Trophoblast cell (in vitro differentiated cells and primary cell): ENCODE measurements around the gene ASB7.

Source experiments
- DNase-seq, 2 donors: peaks; one replicate each; pipeline ENCODE4 v3.0.0-alpha.2; 2016
- H2AFZ ChIP-seq: 2 replicates; pipeline ENCODE4 v1.6.1; 2013; ENCODE audit warnings: low read length, moderate library complexity, mild to moderate bottlenecking; ENCODE audit not compliant: insufficient read depth, poor library complexity
- H2AK5ac ChIP-seq: 2 replicates; pipeline ENCODE4 v1.6.1; 2013; ENCODE audit warnings: mild to moderate bottlenecking, low read length
- H2BK120ac ChIP-seq: 2 replicates; pipeline ENCODE4 v1.6.1; 2013; ENCODE audit warnings: low read length, mild to moderate bottlenecking, moderate library complexity; ENCODE audit not compliant: insufficient read depth, poor library complexity
- H2BK12ac ChIP-seq: 2 replicates; pipeline ENCODE4 v1.6.1; 2013; ENCODE audit warnings: mild to moderate bottlenecking, low read length, moderate library complexity
- H2BK5ac ChIP-seq: 2 replicates; pipeline ENCODE4 v1.6.1; 2013; ENCODE audit warnings: low read length, low read depth, moderate library complexity, mild to moderate bottlenecking; ENCODE audit not compliant: poor library complexity
- H3K14ac ChIP-seq: 2 replicates; pipeline ENCODE4 v1.6.1; 2013; ENCODE audit warnings: mild to moderate bottlenecking, low read length
- H3K18ac ChIP-seq: 2 replicates; pipeline ENCODE4 v1.6.1; 2013; ENCODE audit warnings: mild to moderate bottlenecking, low read length
- H3K23ac ChIP-seq: 2 replicates; pipeline ENCODE4 v1.6.1; 2013; ENCODE audit warnings: low read length
- H3K27ac ChIP-seq: 2 replicates; pipeline ENCODE4 v1.5.1; 2013; ENCODE audit warnings: low read depth, mild to moderate bottlenecking, inconsistent platforms, low read length, moderate library complexity
- H3K27me3 ChIP-seq: 2 replicates; pipeline ENCODE4 v1.6.1; 2013; ENCODE audit warnings: inconsistent platforms, mild to moderate bottlenecking, low read length, moderate library complexity; ENCODE audit not compliant: insufficient read depth
- H3K36me3 ChIP-seq, 2 experiments: 1 replicate in 1 of 2; 2 replicates in 1 of 2; pipeline ENCODE4 v1.6.1; 2013; ENCODE audit warnings: low read length in 2 of 2, mild to moderate bottlenecking in 2 of 2, moderate library complexity in 1 of 2; ENCODE audit not compliant: insufficient read depth in 2 of 2, control insufficient read depth in 1 of 2
- H3K4ac ChIP-seq: 2 replicates; pipeline ENCODE4 v1.6.1; 2013; ENCODE audit warnings: low read depth, mild to moderate bottlenecking, low read length, moderate library complexity
- H3K4me1 ChIP-seq, 2 experiments: 1 replicate in 1 of 2; 2 replicates in 1 of 2; pipeline ENCODE4 v1.6.1; 2013; ENCODE audit warnings: low read length in 2 of 2, mild to moderate bottlenecking in 2 of 2, moderate library complexity in 1 of 2; ENCODE audit not compliant: insufficient read depth in 2 of 2, control insufficient read depth in 1 of 2
- H3K4me2 ChIP-seq: 2 replicates; pipeline ENCODE4 v1.6.1; 2013; ENCODE audit warnings: inconsistent platforms, mild to moderate bottlenecking, low read length, moderate library complexity
- H3K4me3 ChIP-seq: 2 replicates; pipeline ENCODE4 v1.5.1; 2013; ENCODE audit warnings: mild to moderate bottlenecking, low read depth, low read length, inconsistent platforms
- H3K79me1 ChIP-seq: one replicate; pipeline ENCODE4 v1.6.1; 2013; ENCODE audit warnings: low read length
- H3K79me2 ChIP-seq: 2 replicates; pipeline ENCODE4 v1.6.1; 2013; ENCODE audit warnings: low read length, mild to moderate bottlenecking; ENCODE audit not compliant: control insufficient read depth, insufficient read depth, poor library complexity
- H3K9ac ChIP-seq: 2 replicates; pipeline ENCODE4 v1.6.1; 2013; ENCODE audit warnings: mild to moderate bottlenecking, low read length
- H3K9me3 ChIP-seq: 2 replicates; pipeline ENCODE4 v1.6.1; 2013; ENCODE audit warnings: low read depth, mild to moderate bottlenecking, control low read depth, inconsistent platforms, low read length; ENCODE audit not compliant: insufficient read depth
- H4K12ac ChIP-seq: 2 replicates; pipeline ENCODE4 v1.6.1; 2013; ENCODE audit warnings: low read depth, mild to moderate bottlenecking, low read length, moderate library complexity
- H4K8ac ChIP-seq: 2 replicates; pipeline ENCODE4 v1.6.1; 2013; ENCODE audit warnings: low read depth, mild to moderate bottlenecking, low read length, moderate library complexity
- H4K91ac ChIP-seq: one replicate; pipeline ENCODE4 v1.6.1; 2013; ENCODE audit warnings: low read depth, mild to moderate bottlenecking, low read length, moderate library complexity
- WGBS: extraction: QIAGEN DNeasy Blood & Tissue Kit; methylation state at CpG from one replicate; pipeline ENCODE4 v1.1.7; 2013; ENCODE audit warnings: missing lambda C conversion rate; ENCODE audit not compliant: insufficient read length, insufficient coverage; ENCODE audit errors: extremely low coverage; 5-methylcytosine and 5-hydroxymethylcytosine counted together

Gene ASB7

GRCh38 chr15:100661156-100661555 is 58.8 kb downstream of the ASB7 start:
- no peak overlapping the region for H2BK5ac ChIP-seq
- no peak overlapping the region for H4K12ac ChIP-seq
- no peak for DNase-seq
- H3K27me3 ChIP-seq: no peaks in the 10 kb centered on the region
- no peak overlapping the region for H4K91ac ChIP-seq
- H2AK5ac ChIP-seq: no peak overlapping the region
- no peaks in the 10 kb centered on the region for H3K36me3 ChIP-seq
- H2BK12ac ChIP-seq: no peak overlapping the region
- H3K79me1 ChIP-seq: no peaks in the 10 kb centered on the region
- H3K4ac ChIP-seq: no peak overlapping the region
- H3K79me2 ChIP-seq: no peaks in the 10 kb centered on the region
- no peaks in the 10 kb centered on the region for H3K9me3 ChIP-seq
- H3K4me3 ChIP-seq: no peak overlapping the region
- no peak overlapping the region for H4K8ac ChIP-seq
- H2BK120ac ChIP-seq: no peak overlapping the region
- no peak overlapping the region for H3K27ac ChIP-seq
- H3K4me1 ChIP-seq: peaks cover 0 to 2% of the 10 kb centered on the region in 2 experiments
- no peak overlapping the region for H3K9ac ChIP-seq
- H3K4me2 ChIP-seq: no peak overlapping the region
- H3K18ac ChIP-seq: no peak overlapping the region
- no peak overlapping the region for H3K23ac ChIP-seq
- no peak overlapping the region for H2AFZ ChIP-seq
- no CpG with 5 or more reads among the region's 10 CpGs for WGBS
- H3K14ac ChIP-seq: no peak overlapping the region

DNA sequence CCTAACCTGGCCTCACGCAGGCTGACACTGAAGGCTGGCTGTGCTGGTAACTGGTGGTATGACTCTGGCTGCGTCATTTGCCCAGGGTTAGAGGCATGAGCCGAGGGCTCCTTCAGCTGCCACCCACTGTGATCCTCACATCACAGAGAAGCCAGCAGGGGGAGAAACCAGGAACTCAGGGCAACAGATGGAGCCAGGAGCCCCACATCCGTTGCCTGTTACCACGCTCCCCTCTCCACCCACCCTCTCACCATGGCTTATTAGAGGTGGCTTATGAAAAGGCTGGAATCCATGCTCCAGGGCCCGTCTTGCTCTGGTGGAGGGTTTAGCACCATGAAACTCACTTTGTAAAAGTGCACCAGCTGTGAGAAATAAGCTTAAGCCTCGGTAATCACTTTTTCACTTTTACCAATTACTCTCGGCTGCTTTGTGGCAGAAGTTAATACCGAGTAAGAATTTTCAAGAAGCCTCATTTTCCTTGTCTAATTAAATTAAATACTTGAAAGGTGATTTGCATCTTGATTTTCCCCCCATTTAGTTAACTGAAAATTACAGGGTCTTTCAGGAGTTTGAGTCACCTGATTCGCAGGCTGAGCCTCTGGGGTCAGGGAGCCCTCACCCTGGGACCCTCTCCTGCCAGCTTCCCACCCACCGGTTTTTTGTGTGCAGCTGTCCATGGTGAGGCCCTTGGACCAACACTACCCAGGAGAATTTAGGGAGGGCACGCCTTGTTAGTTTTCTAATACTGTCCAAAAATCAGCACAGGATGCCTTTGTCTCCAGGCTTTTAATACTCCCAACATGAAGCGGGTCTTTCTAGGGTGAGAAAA is 60.9 kb downstream of the ASB7 start:
- H3K36me3 ChIP-seq: no peaks in the 10 kb centered on the region
- no peak overlapping the region for H4K8ac ChIP-seq
- H2BK120ac ChIP-seq: no peak overlapping the region
- no peak overlapping the region for H2AK5ac ChIP-seq
- H4K12ac ChIP-seq: no peak overlapping the region
- no peak overlapping the region for H3K23ac ChIP-seq
- no peak overlapping the region for H4K91ac ChIP-seq
- DNase-seq: no peak
- no peaks in the 10 kb centered on the region for H3K79me2 ChIP-seq
- no peaks in the 10 kb centered on the region for H3K79me1 ChIP-seq
- no peak overlapping the region for H2BK12ac ChIP-seq
- H2BK5ac ChIP-seq: no peak overlapping the region
- no peaks in the 10 kb centered on the region for H3K27me3 ChIP-seq
- no peak overlapping the region for H3K4me2 ChIP-seq
- peaks cover under 1% of the 10 kb centered on the region for H3K9me3 ChIP-seq
- H3K27ac ChIP-seq: no peak overlapping the region
- H3K4me1 ChIP-seq: peaks cover 0 to 2% of the 10 kb centered on the region in 2 experiments
- no peak overlapping the region for H3K4ac ChIP-seq
- H3K9ac ChIP-seq: no peak overlapping the region
- H3K4me3 ChIP-seq: no peak overlapping the region
- no peak overlapping the region for H2AFZ ChIP-seq
- H3K14ac ChIP-seq: no peak overlapping the region
- WGBS: no CpG with 5 or more reads among the region's 13 CpGs
- no peak overlapping the region for H3K18ac ChIP-seq

DNA sequence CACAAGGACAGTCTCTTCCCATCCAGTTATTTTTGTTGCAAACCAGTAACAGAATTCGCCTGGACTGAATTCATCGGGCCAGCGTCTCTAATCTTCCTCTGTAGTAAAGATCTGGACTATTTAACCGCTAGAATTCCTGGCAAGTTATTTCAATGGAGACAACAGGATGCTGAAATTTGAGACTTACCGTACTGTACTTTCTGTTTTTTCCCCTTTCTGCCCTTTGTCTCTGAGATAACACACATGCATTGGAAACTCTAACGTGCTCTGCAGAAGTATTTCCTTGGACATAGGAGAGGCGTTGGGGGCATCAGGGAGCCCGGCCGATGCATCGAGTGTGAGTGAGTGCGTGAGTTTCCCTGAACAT is 61.5 kb downstream of the ASB7 start:
- Histone ChIP-seq H2BK12ac (no peak overlapping the region), H3K9ac (no peak overlapping the region), H3K14ac (no peak overlapping the region), H4K91ac (no peak overlapping the region), H3K9me3 (peaks cover 2% of the 10 kb centered on the region), H3K4me2 (no peak overlapping the region), H2AFZ (no peak overlapping the region), H3K18ac (no peak overlapping the region), H4K8ac (no peak overlapping the region), H3K27ac (no peak overlapping the region), H4K12ac (no peak overlapping the region), H2BK120ac (no peak overlapping the region), H3K79me1 (no peaks in the 10 kb centered on the region), H3K4me1 (peaks cover 0 to 2% of the 10 kb centered on the region in 2 experiments), H3K79me2 (no peaks in the 10 kb centered on the region), H3K4me3 (no peak overlapping the region), H2AK5ac (no peak overlapping the region), H3K27me3 (no peaks in the 10 kb centered on the region), H2BK5ac (no peak overlapping the region), H3K23ac (no peak overlapping the region), H3K36me3 (no peaks in the 10 kb centered on the region), H3K4ac (no peak overlapping the region)
- DNase-seq: no peak
- WGBS: no CpG with 5 or more reads among the region's 11 CpGs

DNA sequence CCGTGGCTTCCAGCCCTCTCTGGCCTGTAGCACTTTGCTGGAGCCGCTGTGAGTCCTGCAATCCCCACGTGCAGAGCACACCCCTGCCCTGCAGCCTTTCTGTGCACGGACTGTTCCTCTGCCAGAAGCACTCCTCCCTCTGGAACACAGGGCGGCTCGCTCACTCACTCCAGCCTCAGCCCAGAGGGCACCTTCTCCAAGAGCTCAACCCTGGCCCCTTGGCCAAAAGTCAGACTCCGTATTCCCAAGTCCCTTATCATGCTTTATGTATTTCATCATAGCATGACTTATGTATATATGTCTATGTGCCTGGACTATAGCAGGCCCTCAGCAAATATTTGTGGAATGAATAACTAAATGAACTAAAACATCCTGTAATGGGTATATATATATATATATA is 63.2 kb downstream of the ASB7 start:
- Histone ChIP-seq H3K23ac (no peak overlapping the region), H3K27ac (no peak overlapping the region), H4K12ac (no peak overlapping the region), H3K18ac (no peak overlapping the region), H3K27me3 (no peaks in the 10 kb centered on the region), H4K91ac (no peak overlapping the region), H2BK12ac (no peak overlapping the region), H3K4me2 (no peak overlapping the region), H3K79me1 (no peaks in the 10 kb centered on the region), H3K9me3 (peaks cover 2% of the 10 kb centered on the region), H3K9ac (no peak overlapping the region), H4K8ac (no peak overlapping the region), H3K4me3 (no peak overlapping the region), H2AFZ (no peak overlapping the region), H2AK5ac (no peak overlapping the region), H3K36me3 (no peaks in the 10 kb centered on the region), H3K79me2 (no peaks in the 10 kb centered on the region), H3K14ac (no peak overlapping the region), H3K4me1 (peaks cover 0 to 2% of the 10 kb centered on the region in 2 experiments), H2BK120ac (no peak overlapping the region), H3K4ac (no peak overlapping the region), H2BK5ac (no peak overlapping the region)
- peak in 1 of 2 donors; percentile 19 for DNase-seq
- WGBS: no CpG with 5 or more reads among the region's 7 CpGs
